ENCODE results near the gene TMOD2. TPM values are rescaled to one million over a fixed set of nuclear protein-coding genes. Genes with fewer than 3 reads are reported as not detected.
A peak's percentile ranks its signal among the peaks of the same experiment; 100 is the strongest.

The TMOD2 gene
- total RNA-seq, 2 donors from 2014 or later, result 2.4 to 7.2 TPM

DNA sequence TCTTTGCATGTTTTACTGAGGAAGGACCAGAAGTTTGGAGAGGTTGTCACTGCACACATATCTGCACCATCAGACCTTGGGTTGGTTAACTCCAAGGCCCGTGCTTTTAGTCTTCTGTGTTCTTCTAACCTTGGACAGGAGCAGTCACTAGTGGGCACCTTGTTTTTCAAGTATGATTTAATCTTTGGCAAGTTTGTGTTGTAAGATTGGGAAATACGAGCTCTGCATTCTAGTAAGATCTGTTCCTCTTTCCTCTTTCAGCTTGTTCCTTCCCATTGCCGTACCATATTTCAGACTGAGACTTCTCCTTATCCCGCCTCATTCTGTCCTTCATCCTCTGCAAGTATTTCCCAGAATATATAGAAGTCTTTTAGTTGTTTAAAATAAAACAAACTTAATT lies 5.1 kb downstream of the TMOD2 start:
- H3K27ac ChIP-seq, result no peak overlapping the region
- TF ChIP-seq, protein P1, sequence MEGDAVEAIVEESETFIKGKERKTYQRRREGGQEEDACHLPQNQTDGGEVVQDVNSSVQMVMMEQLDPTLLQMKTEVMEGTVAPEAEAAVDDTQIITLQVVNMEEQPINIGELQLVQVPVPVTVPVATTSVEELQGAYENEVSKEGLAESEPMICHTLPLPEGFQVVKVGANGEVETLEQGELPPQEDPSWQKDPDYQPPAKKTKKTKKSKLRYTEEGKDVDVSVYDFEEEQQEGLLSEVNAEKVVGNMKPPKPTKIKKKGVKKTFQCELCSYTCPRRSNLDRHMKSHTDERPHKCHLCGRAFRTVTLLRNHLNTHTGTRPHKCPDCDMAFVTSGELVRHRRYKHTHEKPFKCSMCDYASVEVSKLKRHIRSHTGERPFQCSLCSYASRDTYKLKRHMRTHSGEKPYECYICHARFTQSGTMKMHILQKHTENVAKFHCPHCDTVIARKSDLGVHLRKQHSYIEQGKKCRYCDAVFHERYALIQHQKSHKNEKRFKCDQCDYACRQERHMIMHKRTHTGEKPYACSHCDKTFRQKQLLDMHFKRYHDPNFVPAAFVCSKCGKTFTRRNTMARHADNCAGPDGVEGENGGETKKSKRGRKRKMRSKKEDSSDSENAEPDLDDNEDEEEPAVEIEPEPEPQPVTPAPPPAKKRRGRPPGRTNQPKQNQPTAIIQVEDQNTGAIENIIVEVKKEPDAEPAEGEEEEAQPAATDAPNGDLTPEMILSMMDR (IDR thresholded peaks at IDR 0.05), result no peak
- intact Hi-C loops (cut with DNase I), result no loop called here
- no peak for DNase-seq
- no peaks in the 10 kb centered on the region for H3K27me3 ChIP-seq
- H3K36me3 ChIP-seq, result no peaks in the 10 kb centered on the region
- no peak overlapping the region for H3K9ac ChIP-seq (ENCODE audit: low read depth in 2 of 2, low read length in 2 of 2)
- no peaks in the 10 kb centered on the region for H3K9me3 ChIP-seq
- H3K4me3 ChIP-seq, result no peak overlapping the region
- H3K4me1 ChIP-seq, result no peaks in the 10 kb centered on the region

DNA sequence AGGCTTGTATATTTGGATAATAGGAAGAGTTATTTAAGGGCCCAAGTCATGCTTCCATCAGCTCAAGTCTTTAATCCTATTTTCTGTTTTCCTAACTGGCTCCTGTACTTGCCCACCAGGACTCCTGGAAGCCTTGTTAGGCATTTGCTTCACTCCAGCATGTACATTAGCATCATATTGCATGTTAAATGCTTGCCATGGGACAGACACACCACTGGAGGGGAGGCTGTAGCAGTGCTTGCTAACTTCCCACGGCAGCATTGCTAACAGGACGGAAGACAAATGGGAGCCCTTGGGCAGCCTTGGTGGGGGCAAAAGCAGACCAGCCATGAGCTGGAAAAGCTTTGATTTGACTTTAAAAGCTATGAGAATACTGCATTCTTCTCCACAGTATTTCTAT lies 6.1 kb downstream of the TMOD2 start:
- Histone ChIP-seq H3K4me3 (no peak overlapping the region), H3K9ac (ENCODE audit: low read depth in 2 of 2, low read length in 2 of 2) (no peak overlapping the region), H3K4me1 (no peaks in the 10 kb centered on the region), H3K36me3 (no peaks in the 10 kb centered on the region), H3K27me3 (no peaks in the 10 kb centered on the region), H3K9me3 (no peaks in the 10 kb centered on the region), H3K27ac (no peak overlapping the region)
- intact Hi-C loops (cut with DNase I), result no loop called here
- TF ChIP-seq, protein P1 (IDR thresholded peaks at IDR 0.05), result no peak
- DNase-seq, result no peak

DNA sequence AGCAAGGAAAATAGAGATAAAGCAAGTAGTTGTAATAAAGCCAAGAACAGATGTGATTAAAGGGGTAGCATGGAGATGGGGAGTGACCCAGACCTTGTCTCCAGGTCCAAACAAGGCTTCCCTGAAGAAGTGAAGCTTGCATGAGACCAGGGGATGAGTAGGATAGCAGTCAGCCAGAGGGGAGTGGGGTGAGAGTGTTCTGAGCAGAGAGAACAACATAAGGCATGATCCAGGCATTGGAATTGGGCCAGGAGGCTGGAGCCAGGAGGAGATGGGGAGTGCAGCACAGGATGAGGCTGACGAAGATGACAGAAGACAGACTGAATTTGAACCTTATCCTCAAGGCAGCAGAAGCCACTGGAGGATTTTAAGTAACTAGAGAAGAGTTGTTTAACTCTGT lies 7.2 kb downstream of the TMOD2 start:
- no peak overlapping the region for H3K4me3 ChIP-seq
- H3K27me3 ChIP-seq, result no peaks in the 10 kb centered on the region
- no peaks in the 10 kb centered on the region for H3K9me3 ChIP-seq
- intact Hi-C loops (cut with DNase I), result no loop called here
- H3K36me3 ChIP-seq, result no peaks in the 10 kb centered on the region
- no peaks in the 10 kb centered on the region for H3K4me1 ChIP-seq
- DNase-seq, result peak; percentile 43
- no peak overlapping the region for H3K9ac ChIP-seq (ENCODE audit: low read depth in 2 of 2, low read length in 2 of 2)
- TF ChIP-seq, protein P1 (IDR thresholded peaks at IDR 0.05), result no peak
- no peak overlapping the region for H3K27ac ChIP-seq

DNA sequence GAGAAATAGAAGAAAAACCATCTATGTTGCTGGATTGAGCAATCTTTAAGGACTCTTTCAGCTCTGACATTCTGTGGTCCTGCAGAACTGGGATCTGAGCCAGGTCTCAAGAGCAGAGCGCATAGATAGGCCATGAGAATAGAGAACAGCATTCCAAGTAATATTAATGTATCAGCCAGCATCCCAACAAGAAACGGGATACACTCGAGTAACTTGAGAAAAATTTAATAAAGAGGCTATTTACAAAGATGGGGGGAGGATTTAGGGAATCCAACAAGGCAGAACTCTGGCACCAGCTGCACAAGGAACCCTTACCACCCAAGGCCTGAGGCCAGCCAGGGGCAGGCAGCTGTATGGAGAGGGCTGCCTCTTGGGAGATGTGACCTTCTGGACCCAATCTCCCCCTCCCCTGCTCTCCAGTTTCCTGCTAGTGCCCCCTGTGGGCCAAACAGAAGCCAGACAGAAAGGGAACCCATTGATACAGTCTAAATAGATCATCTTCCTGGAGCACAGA lies 8.2 kb downstream of the TMOD2 start:
- no peaks in the 10 kb centered on the region for H3K9me3 ChIP-seq
- no peak overlapping the region for H3K9ac ChIP-seq (ENCODE audit: low read depth in 2 of 2, low read length in 2 of 2)
- no peaks in the 10 kb centered on the region for H3K36me3 ChIP-seq
- intact Hi-C loops (cut with DNase I), result no loop called here
- no peak overlapping the region for H3K27ac ChIP-seq
- H3K4me3 ChIP-seq, result no peak overlapping the region
- DNase-seq, result peak; percentile 58
- H3K4me1 ChIP-seq, result no peaks in the 10 kb centered on the region
- H3K27me3 ChIP-seq, result no peaks in the 10 kb centered on the region
- TF ChIP-seq, protein P1 (IDR thresholded peaks at IDR 0.05), result no peak

DNA sequence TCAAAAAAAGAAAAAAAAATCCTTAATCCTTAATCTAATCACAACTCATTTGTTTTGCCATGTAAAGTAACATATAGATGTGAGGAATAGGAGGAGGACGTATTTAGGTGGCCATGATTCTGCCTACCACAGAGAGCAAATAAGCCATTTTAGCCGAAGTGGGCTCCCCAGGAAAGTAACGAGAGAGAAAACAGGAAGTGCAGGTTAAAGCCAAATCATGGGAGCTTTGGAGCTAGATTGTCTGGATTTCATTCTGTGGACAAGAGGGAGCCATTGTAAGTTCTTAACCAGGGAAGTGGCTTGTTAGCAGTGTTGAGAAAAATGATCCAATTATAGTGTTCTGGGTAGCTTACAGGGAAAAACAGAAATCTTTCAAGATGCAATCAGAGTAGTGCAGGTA lies 9.4 kb downstream of the TMOD2 start:
- no peak for DNase-seq
- Histone ChIP-seq H3K9ac (ENCODE audit: low read depth in 2 of 2, low read length in 2 of 2) (no peak overlapping the region), H3K27ac (no peak overlapping the region), H3K4me3 (no peak overlapping the region), H3K36me3 (no peaks in the 10 kb centered on the region), H3K4me1 (no peaks in the 10 kb centered on the region), H3K27me3 (no peaks in the 10 kb centered on the region), H3K9me3 (no peaks in the 10 kb centered on the region)
- intact Hi-C loops (cut with DNase I), result no loop called here
- TF ChIP-seq, protein P1 (IDR thresholded peaks at IDR 0.05), result no peak
